GM19023 (cell line): ENCODE data around the gene HIBADH.
"Not testable (repeated sequence)": the region's sequence is repeated elsewhere in the genome, so short reads cannot be mapped to it uniquely, and the experiment has no call there.

ENCODE experiments used
- ATAC-seq: cut with Tn5 transposase; IDR thresholded peaks from one replicate; pipeline ENCODE4 v1.9.1; 2021; ENCODE audit warnings: mild to moderate bottlenecking, moderate library complexity; ENCODE audit not compliant: unreplicated experiment

Gene HIBADH

GRCh38 chr7:27639048-27639447 is 23.6 kb downstream of the HIBADH start:
- ATAC-seq = not testable (repeated sequence)

- no peak for ATAC-seq
Measured at GRCh38 chr7:27636326-27637006, 26.2 kb downstream of the HIBADH start.

- no peak for ATAC-seq
Measured at GRCh38 chr7:27635728-27636127, 27.0 kb downstream of the HIBADH start.

GRCh38 chr7:27634671-27635493 is 27.8 kb downstream of the HIBADH start:
- no peak for ATAC-seq

- no peak for ATAC-seq
Measured at GRCh38 chr7:27633062-27633461, 29.6 kb downstream of the HIBADH start.

- ATAC-seq = no peak
Measured at GRCh38 chr7:27631391-27631790, 31.3 kb downstream of the HIBADH start.

GRCh38 chr7:27627146-27627545 is 35.5 kb downstream of the HIBADH start:
- ATAC-seq = no peak

GRCh38 chr7:27619492-27619891 is 43.2 kb downstream of the HIBADH start:
- ATAC-seq = no peak

- ATAC-seq = no peak
Measured at GRCh38 chr7:27617651-27618381, 44.9 kb downstream of the HIBADH start.

GRCh38 chr7:27616914-27617548 is 45.7 kb downstream of the HIBADH start:
- ATAC-seq = no peak

GRCh38 chr7:27616186-27616491 is 46.5 kb downstream of the HIBADH start:
- ATAC-seq = no peak

- no peak for ATAC-seq
Measured at GRCh38 chr7:27615420-27616185, 47.1 kb downstream of the HIBADH start.

- no peak for ATAC-seq
Measured at GRCh38 chr7:27614095-27614494, 48.6 kb downstream of the HIBADH start.

GRCh38 chr7:27611059-27611458 is 51.6 kb downstream of the HIBADH start:
- no peak for ATAC-seq

GRCh38 chr7:27608776-27609495 is 53.7 kb downstream of the HIBADH start:
- no peak for ATAC-seq

GRCh38 chr7:27607210-27607606 is 55.5 kb downstream of the HIBADH start:
- ATAC-seq = no peak

- no peak for ATAC-seq
Measured at GRCh38 chr7:27606270-27607209, 56.1 kb downstream of the HIBADH start.

- no peak for ATAC-seq
Measured at GRCh38 chr7:27605689-27606269, 56.9 kb downstream of the HIBADH start.
